Measurements from ENCODE around the gene SPRY2. TPM values are rescaled to one million over a fixed set of nuclear protein-coding genes. Genes with fewer than 3 reads are reported as not detected.

SPRY2 gene
- total RNA-seq, 1 donor from 2014 or later: 34.6 TPM

DNA sequence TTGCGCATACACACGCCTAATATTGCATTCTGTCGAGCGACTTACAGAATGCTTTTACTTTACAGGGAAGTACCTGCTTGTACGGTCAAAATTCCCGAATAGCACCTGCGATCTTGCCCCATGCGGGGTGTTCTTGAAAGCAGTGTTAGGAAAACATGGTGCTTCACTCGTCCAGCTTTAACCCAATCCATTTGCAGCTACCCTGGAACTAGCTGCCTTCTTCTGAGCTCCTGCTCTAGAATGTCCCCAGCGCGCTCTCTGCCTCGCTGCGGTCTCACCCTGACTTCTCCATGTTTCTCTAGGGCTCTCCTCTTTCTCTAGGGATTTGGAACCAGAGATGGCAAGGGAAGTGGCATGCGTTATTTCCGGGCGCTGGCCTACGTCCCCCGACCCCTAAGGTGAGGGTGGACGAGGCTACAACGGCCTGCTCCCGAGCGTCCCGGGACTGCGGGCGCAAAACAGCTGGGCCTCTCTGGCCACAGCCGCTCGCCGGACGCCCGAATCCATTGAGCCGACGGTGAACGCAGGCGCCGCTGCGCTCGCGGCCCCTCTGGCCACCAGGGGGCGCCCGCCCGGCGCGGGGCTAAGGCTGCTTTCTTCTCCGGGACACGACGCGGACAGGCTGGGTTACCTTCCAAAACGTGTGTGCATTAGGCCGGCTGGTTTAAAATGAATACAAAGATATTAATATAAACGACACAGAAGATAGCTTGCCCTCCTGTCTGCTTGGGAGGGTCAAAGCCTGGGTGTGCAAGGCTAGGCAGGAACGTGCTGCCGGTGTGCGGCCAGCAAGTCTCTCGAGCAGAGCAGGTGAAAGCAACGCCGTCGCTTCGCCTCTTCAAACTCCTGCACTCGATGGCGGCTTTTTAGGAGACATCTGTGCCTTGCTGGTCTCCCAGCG is 1.8 kb upstream of the SPRY2 start:
- Histone ChIP-seq H3K27ac (replicated peaks) (peak overlapping the region; percentile 96), H3K36me3 (no peaks in the 10 kb centered on the region), H3K9me3 (replicated peaks) (no peaks in the 10 kb centered on the region), H3K27me3 (ENCODE audit: low read depth) (no peaks in the 10 kb centered on the region), H3K4me1 (peaks cover 68% of the 10 kb centered on the region), H3K4me3 (peak overlapping the region; percentile 97)
- DNase-seq: peak; percentile 91
- intact Hi-C loops (cut with micrococcal nuclease): no loop called here
- TF ChIP-seq, protein P1, sequence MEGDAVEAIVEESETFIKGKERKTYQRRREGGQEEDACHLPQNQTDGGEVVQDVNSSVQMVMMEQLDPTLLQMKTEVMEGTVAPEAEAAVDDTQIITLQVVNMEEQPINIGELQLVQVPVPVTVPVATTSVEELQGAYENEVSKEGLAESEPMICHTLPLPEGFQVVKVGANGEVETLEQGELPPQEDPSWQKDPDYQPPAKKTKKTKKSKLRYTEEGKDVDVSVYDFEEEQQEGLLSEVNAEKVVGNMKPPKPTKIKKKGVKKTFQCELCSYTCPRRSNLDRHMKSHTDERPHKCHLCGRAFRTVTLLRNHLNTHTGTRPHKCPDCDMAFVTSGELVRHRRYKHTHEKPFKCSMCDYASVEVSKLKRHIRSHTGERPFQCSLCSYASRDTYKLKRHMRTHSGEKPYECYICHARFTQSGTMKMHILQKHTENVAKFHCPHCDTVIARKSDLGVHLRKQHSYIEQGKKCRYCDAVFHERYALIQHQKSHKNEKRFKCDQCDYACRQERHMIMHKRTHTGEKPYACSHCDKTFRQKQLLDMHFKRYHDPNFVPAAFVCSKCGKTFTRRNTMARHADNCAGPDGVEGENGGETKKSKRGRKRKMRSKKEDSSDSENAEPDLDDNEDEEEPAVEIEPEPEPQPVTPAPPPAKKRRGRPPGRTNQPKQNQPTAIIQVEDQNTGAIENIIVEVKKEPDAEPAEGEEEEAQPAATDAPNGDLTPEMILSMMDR (IDR thresholded peaks at IDR 0.05; ENCODE audit: borderline replicate concordance): peak; percentile 99

DNA sequence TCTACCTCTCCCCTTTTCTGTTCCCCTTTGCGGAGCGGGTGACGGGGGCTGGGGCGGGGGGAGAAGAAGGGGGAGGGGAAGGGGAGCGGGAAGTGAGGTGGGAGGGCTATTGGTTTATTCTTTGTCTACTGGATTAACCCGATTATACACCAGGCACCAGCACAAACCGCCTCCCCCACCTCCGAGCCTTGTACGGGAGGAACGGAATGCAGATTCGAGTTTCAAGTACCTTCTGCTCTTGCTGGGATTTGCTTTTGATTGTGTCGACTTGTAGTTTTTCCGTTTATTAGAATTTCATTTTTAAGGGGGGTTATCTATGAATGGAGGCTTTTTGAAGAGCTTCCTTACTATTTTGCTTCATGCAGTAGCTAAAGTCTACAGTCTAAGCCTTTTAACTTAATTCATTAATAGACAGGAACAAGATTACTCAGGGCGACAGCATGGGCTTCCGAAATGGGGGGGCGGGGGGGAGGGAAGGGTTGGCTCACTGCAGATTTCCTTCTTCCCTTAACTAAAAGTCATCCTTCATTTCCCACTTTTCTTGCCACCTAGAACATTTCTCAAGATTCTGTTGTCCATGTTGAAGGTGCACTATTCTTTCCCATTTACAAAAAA is 937 bp upstream of the SPRY2 start:
- H3K4me3 ChIP-seq: peak overlapping the region; percentile 97
- H3K9me3 ChIP-seq (replicated peaks): no peaks in the 10 kb centered on the region
- DNase-seq: peak; percentile 66
- intact Hi-C loops (cut with micrococcal nuclease): no loop called here
- H3K36me3 ChIP-seq: peaks cover 8% of the 10 kb centered on the region
- H3K4me1 ChIP-seq: peaks cover 76% of the 10 kb centered on the region
- peak overlapping the region; percentile 96 for H3K27ac ChIP-seq (replicated peaks)
- TF ChIP-seq, protein P1 (IDR thresholded peaks at IDR 0.05; ENCODE audit: borderline replicate concordance): no peak
- H3K27me3 ChIP-seq (ENCODE audit: low read depth): no peaks in the 10 kb centered on the region

DNA sequence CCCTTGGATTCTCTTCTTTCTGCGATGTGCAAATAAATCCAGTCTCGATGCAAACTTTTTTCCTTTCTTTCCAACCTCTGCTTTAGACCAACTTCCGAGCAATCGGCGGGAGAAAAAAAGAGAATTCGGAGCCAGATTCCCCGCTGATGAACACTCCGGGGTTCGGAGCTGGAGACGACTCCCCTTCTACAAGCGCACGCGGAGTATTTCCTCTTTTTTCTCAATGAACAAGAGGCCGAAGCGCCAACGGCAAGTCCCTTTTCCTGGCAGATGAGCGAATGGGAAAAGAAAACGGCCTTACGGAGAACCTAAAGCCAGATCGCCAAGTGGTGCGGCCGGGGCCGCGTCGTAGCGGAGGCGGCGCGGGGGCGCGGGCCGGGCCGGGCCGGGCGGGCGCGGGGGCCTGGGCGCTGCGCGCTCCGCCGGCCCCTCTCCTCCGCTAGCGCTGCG is 250 bp downstream of the SPRY2 start:
- peak overlapping the region; percentile 96 for H3K27ac ChIP-seq (replicated peaks)
- H3K4me3 ChIP-seq: peak overlapping the region; percentile 97
- no peak for DNase-seq
- TF ChIP-seq, protein P1 (IDR thresholded peaks at IDR 0.05; ENCODE audit: borderline replicate concordance): no peak
- intact Hi-C loops (cut with micrococcal nuclease): no loop called here
- H3K4me1 ChIP-seq: peaks cover 80% of the 10 kb centered on the region
- no peaks in the 10 kb centered on the region for H3K27me3 ChIP-seq (ENCODE audit: low read depth)
- H3K36me3 ChIP-seq: peaks cover 17% of the 10 kb centered on the region
- H3K9me3 ChIP-seq (replicated peaks): no peaks in the 10 kb centered on the region

DNA sequence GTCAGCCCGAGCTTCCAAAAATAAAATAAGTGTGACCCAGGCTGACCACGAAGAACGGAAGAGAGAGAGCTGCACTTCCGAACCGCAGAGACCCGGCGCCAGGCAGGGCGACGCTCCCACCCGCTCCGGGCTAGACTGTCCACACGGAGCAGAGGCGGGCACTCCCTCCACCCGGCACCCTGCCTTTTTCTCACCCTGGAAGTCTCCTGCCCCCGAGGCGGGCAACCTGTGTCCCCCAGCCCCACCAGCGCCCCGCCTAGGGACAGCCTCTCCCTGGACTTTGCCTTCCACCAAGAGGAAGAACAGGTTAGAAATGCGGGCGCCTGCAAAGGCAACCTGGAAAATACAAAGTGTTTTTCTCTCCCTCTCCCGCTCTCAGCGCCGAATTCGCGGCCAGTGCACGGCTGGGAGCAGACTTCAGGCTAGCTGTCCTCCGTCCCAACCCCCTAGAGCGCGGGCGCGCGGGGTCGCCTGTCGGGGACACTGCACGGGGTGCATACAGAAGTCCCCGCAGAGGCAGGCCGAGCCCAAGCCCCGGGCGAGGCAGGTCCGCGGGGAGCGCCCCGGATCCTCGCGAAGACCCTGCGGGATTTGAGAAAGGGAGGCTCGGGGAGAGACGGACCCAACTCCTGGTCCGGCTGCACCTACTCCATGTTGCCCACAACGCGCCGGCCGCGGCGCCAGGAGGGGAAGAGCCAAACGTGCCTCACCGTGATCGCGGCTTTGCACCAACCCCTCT is 845 bp downstream of the SPRY2 start:
- no peaks in the 10 kb centered on the region for H3K27me3 ChIP-seq (ENCODE audit: low read depth)
- H3K9me3 ChIP-seq (replicated peaks): no peaks in the 10 kb centered on the region
- peaks cover 81% of the 10 kb centered on the region for H3K4me1 ChIP-seq
- H3K36me3 ChIP-seq: peaks cover 17% of the 10 kb centered on the region
- peak overlapping the region; percentile 97 for H3K4me3 ChIP-seq
- intact Hi-C loops (cut with micrococcal nuclease): loop anchor here (10.0 kb wide), 1 partner anchor 205 kb away; no protein-coding TSS in a partner anchor
- H3K27ac ChIP-seq (replicated peaks): peak overlapping the region; percentile 96
- TF ChIP-seq, protein P1 (IDR thresholded peaks at IDR 0.05; ENCODE audit: borderline replicate concordance): no peak
- peak; percentile 52 for DNase-seq

DNA sequence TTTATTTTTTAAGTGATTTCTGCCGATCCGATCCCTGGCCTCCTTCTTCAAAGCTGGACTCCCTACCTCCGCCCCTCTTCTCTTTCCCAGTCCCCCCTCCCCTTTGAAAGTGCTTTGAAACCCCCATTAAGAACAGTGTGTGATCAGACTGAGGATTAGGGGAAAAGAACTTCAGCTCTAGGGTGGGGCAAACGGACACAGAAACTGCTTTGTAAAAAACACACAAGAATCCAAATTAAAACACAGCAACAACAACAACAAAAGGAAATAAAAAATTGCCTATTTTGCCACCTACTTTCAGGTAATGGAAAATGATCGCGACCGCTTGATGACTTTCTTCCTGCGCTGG is 1.4 kb downstream of the SPRY2 start:
- intact Hi-C loops (cut with micrococcal nuclease): loop anchor here (10.0 kb wide), 1 partner anchor 205 kb away; no protein-coding TSS in a partner anchor
- TF ChIP-seq, protein P1 (IDR thresholded peaks at IDR 0.05; ENCODE audit: borderline replicate concordance): no peak
- peak overlapping the region; percentile 96 for H3K27ac ChIP-seq (replicated peaks)
- peaks cover 21% of the 10 kb centered on the region for H3K36me3 ChIP-seq
- no peaks in the 10 kb centered on the region for H3K27me3 ChIP-seq (ENCODE audit: low read depth)
- no peak for DNase-seq
- H3K4me1 ChIP-seq: peaks cover 82% of the 10 kb centered on the region
- peak overlapping the region; percentile 97 for H3K4me3 ChIP-seq
- no peaks in the 10 kb centered on the region for H3K9me3 ChIP-seq (replicated peaks)

Data from left ventricle myocardium inferior (tissue), 1 donor.